K562 (cell line): ENCODE results near the gene CCDC32. TPM values are rescaled to one million over a fixed set of nuclear protein-coding genes. Genes with fewer than 3 reads are reported as not detected.

Experiments used
- ARID1B ChIP-seq: fragments of 450-650 bp; IDR thresholded peaks from 2 replicates; pipeline ENCODE4 v1.6.1; 2016; ENCODE audit warnings: antibody characterized with exemption, mild to moderate bottlenecking, inconsistent platforms
- DNMT1 ChIP-seq: fragments of 450-650 bp; IDR thresholded peaks from 2 replicates; pipeline ENCODE4 v1.6.1; 2016; ENCODE audit warnings: antibody characterized with exemption, mild to moderate bottlenecking
- ELK3 ChIP-seq: fragments of 450-650 bp; formaldehyde crosslinking; IDR thresholded peaks from 2 replicates; pipeline ENCODE4 v1.4.0; 2020; ENCODE audit warnings: mild to moderate bottlenecking
- EWSR1 ChIP-seq: fragments of 450-650 bp; IDR thresholded peaks from 2 replicates; pipeline ENCODE4 v1.6.1; 2018; ENCODE audit warnings: borderline replicate concordance, mild to moderate bottlenecking, low read depth, moderate library complexity; ENCODE audit not compliant: partially characterized antibody
- GABPB2 ChIP-seq: fragments of 250-450 bp; sonication (Bioruptor Pico); conservative IDR thresholded peaks from 2 replicates; pipeline ENCODE4 v1.5.1; 2021; ENCODE audit warnings: mild to moderate bottlenecking
- HMBOX1 ChIP-seq: sonication (generic); IDR thresholded peaks from 2 replicates; pipeline ENCODE4 v1.6.1; 2016
- ILK ChIP-seq: fragments of 450-650 bp; IDR thresholded peaks from 2 replicates; pipeline ENCODE4 v1.6.1; 2016; ENCODE audit warnings: missing genetic modification characterization, low read depth, mild to moderate bottlenecking, missing compliant biosample characterization, moderate library complexity, borderline replicate concordance
- LEF1 ChIP-seq: fragments of 450-650 bp; IDR thresholded peaks from 2 replicates; pipeline ENCODE4 v1.6.1; 2016; ENCODE audit warnings: mild to moderate bottlenecking
- NFXL1 ChIP-seq: fragments of 450-650 bp; formaldehyde crosslinking; IDR thresholded peaks from 2 replicates; pipeline ENCODE4 v1.4.0; 2021; ENCODE audit warnings: mild to moderate bottlenecking
- NR4A1 ChIP-seq, 2 experiments: fragments of 250-450 bp in 1 of 2; fragments of 450-650 bp in 1 of 2; sonication (Bioruptor Pico) in 1 of 2; IDR thresholded peaks; 2 replicates each; pipeline versions ENCODE4 v1.4.0 to v1.6.1; 2016 to 2020; ENCODE audit warnings: mild to moderate bottlenecking in 2 of 2, missing compliant biosample characterization in 1 of 2, missing genetic modification characterization in 1 of 2, moderate library complexity in 1 of 2
- STAT5B ChIP-seq: fragments of 250-450 bp; sonication (Bioruptor Pico); IDR thresholded peaks from 2 replicates; pipeline ENCODE4 v1.8.0; 2021; ENCODE audit warnings: mild to moderate bottlenecking, inconsistent platforms
- ZNF121 ChIP-seq: sonication (generic); formaldehyde crosslinking; conservative IDR thresholded peaks from 2 replicates; pipeline ENCODE4 v1.8.0; 2022; ENCODE audit warnings: missing genetic modification reagents
- ZNF75A ChIP-seq: fragments of 450-650 bp; formaldehyde crosslinking; IDR thresholded peaks from 2 replicates; pipeline ENCODE4 v1.4.0; 2020; ENCODE audit warnings: mild to moderate bottlenecking
- polyA plus RNA-seq, 8 experiments: library from polyadenylated mRNA; depleted of rRNA in 4 of 8; stranded (reverse) in 5 of 8; unstranded in 3 of 8; fragments of >200 nt; fragmentation: Nextera tagmentation in 2 of 8; fragmentation: Illumina TruSeq in 1 of 8; extraction: Ambion mirVana in 2 of 8; extraction: Trizol in 1 of 8; gene quantifications; 2 replicates each; pipeline versions ENCODE4 v1.2.1 to v1.2.3, GENCODE V29; 2011 to 2014; ENCODE audit warnings: inconsistent platforms in 1 of 8, missing spikeins in 1 of 8
- total RNA-seq, 7 experiments: library from RNA; depleted of rRNA in 6 of 7; stranded (reverse); fragments of >200 nt in 6 of 7; fragmentation: Illumina TruSeq in 2 of 7; extraction: Trizol in 2 of 7; gene quantifications; 2 replicates each; pipeline versions ENCODE4 v1.2.1 to v1.2.3, GENCODE V29; 2011 to 2021; ENCODE audit warnings: low replicate concordance in 1 of 7
- TF ChIP-seq, protein P1 (sequence below): fragments of 200-600 bp; sonication (generic); IDR thresholded peaks from one replicate; pipeline ENCODE4 v1.6.1; 2012; ENCODE audit warnings: mild to moderate bottlenecking, low read depth, low read length, inconsistent platforms

Gene CCDC32
- total and polyA plus RNA-seq, 9 of the 15 experiments (the other 6 are each of a cell fraction or from before 2014, with no cell fraction given), result 22.2 to 94.8 (median 37.1) TPM

GRCh38 chr15:40564591-40565332 is at the start of gene CCDC32 (continued):
- no peak for TF ChIP-seq ILK (tag)
- no peak for TF ChIP-seq GABPB2
- no peak for TF ChIP-seq ARID1B
- no peak for TF ChIP-seq EWSR1
- no peak for TF ChIP-seq NR4A1 (CRISPR knock-in tag; IDR thresholded peaks at IDR 0.05)
- no peak for TF ChIP-seq NR4A1 (tag; IDR thresholded peaks at IDR 0.05)
- no peak for TF ChIP-seq STAT5B
- no peak for TF ChIP-seq NFXL1 (CRISPR knock-in tag)
- TF ChIP-seq HMBOX1, result no peak
- TF ChIP-seq, protein P1, sequence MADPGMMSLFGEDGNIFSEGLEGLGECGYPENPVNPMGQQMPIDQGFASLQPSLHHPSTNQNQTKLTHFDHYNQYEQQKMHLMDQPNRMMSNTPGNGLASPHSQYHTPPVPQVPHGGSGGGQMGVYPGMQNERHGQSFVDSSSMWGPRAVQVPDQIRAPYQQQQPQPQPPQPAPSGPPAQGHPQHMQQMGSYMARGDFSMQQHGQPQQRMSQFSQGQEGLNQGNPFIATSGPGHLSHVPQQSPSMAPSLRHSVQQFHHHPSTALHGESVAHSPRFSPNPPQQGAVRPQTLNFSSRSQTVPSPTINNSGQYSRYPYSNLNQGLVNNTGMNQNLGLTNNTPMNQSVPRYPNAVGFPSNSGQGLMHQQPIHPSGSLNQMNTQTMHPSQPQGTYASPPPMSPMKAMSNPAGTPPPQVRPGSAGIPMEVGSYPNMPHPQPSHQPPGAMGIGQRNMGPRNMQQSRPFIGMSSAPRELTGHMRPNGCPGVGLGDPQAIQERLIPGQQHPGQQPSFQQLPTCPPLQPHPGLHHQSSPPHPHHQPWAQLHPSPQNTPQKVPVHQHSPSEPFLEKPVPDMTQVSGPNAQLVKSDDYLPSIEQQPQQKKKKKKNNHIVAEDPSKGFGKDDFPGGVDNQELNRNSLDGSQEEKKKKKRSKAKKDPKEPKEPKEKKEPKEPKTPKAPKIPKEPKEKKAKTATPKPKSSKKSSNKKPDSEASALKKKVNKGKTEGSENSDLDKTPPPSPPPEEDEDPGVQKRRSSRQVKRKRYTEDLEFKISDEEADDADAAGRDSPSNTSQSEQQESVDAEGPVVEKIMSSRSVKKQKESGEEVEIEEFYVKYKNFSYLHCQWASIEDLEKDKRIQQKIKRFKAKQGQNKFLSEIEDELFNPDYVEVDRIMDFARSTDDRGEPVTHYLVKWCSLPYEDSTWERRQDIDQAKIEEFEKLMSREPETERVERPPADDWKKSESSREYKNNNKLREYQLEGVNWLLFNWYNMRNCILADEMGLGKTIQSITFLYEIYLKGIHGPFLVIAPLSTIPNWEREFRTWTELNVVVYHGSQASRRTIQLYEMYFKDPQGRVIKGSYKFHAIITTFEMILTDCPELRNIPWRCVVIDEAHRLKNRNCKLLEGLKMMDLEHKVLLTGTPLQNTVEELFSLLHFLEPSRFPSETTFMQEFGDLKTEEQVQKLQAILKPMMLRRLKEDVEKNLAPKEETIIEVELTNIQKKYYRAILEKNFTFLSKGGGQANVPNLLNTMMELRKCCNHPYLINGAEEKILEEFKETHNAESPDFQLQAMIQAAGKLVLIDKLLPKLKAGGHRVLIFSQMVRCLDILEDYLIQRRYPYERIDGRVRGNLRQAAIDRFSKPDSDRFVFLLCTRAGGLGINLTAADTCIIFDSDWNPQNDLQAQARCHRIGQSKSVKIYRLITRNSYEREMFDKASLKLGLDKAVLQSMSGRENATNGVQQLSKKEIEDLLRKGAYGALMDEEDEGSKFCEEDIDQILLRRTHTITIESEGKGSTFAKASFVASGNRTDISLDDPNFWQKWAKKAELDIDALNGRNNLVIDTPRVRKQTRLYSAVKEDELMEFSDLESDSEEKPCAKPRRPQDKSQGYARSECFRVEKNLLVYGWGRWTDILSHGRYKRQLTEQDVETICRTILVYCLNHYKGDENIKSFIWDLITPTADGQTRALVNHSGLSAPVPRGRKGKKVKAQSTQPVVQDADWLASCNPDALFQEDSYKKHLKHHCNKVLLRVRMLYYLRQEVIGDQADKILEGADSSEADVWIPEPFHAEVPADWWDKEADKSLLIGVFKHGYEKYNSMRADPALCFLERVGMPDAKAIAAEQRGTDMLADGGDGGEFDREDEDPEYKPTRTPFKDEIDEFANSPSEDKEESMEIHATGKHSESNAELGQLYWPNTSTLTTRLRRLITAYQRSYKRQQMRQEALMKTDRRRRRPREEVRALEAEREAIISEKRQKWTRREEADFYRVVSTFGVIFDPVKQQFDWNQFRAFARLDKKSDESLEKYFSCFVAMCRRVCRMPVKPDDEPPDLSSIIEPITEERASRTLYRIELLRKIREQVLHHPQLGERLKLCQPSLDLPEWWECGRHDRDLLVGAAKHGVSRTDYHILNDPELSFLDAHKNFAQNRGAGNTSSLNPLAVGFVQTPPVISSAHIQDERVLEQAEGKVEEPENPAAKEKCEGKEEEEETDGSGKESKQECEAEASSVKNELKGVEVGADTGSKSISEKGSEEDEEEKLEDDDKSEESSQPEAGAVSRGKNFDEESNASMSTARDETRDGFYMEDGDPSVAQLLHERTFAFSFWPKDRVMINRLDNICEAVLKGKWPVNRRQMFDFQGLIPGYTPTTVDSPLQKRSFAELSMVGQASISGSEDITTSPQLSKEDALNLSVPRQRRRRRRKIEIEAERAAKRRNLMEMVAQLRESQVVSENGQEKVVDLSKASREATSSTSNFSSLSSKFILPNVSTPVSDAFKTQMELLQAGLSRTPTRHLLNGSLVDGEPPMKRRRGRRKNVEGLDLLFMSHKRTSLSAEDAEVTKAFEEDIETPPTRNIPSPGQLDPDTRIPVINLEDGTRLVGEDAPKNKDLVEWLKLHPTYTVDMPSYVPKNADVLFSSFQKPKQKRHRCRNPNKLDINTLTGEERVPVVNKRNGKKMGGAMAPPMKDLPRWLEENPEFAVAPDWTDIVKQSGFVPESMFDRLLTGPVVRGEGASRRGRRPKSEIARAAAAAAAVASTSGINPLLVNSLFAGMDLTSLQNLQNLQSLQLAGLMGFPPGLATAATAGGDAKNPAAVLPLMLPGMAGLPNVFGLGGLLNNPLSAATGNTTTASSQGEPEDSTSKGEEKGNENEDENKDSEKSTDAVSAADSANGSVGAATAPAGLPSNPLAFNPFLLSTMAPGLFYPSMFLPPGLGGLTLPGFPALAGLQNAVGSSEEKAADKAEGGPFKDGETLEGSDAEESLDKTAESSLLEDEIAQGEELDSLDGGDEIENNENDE, result no peak
- no peak for TF ChIP-seq DNMT1
- no peak for TF ChIP-seq ZNF121 (CRISPR knock-in tag)
- no peak for TF ChIP-seq LEF1
- TF ChIP-seq ZNF75A, result no peak
- no peak for TF ChIP-seq ELK3 (CRISPR knock-in tag)
